Measurements from ENCODE around the gene BPIFB1.

Gene BPIFB1

DNA sequence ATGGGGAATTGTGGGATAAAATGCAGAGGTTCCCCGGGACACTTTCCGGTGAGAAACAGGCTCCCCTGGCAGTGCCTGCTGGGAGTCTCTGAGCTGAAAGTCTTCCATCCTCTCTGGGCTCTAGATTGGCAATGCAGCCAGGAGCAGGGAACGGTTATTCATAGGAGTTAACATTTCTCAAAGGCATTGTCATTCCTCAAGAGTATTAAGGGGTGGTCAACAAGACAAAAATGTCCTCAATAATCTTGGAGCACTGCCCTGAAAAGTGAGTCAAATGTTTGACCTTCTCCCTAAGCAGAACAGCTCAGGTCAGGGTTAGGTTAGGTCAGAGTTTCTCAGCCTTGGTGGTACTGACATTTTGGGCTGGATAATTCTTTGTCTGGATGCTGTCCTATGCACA lies 13.2 kb downstream of the BPIFB1 start:
- DNase-seq (ENCODE audit: low spot score), result no peak

DNA sequence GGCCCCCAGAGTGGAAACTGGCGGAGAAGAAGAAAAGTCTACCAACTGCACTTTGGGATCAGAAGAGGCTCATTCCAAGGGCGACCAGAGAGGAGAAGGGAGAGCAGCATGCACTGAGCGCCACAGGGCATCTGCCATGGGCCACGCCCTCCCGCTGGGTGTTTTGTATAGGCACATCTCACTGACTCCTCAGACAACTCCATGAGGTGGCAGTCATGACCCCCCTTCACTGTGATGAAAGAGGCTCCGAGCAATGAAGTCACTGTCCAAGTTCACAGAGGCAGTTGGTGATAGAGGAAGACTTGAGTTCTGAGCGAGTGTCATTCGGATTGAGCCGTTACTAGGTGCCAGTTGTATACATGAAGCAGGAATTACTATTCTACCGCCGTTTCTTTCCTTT lies 15.4 kb downstream of the BPIFB1 start:
- no peak for DNase-seq (ENCODE audit: low spot score)

DNA sequence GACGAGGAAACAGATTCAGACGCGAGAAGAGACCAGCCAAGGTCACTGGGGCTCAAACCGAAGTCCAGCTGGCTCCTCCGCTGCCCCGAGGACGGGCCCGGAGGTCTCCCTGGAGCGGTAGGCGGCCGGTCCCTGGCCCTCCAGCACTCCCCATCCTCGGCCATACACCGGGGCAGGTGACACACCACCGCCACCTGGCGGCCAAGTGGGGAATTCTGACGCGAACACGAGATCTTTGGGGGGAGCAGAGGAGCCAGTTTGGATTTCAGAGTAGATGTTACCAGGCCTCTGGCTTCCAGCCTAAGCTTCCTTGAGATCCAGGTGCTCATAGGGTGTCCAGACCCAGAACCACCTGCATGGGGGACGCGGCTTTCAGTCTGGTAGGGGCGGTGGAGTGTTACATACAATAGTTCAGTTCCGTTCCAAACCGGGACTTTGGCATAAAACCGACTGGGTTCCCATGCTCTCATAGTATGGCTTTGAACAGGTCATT lies 16.1 kb downstream of the BPIFB1 start:
- peak; percentile 73 for DNase-seq (ENCODE audit: low spot score)

DNA sequence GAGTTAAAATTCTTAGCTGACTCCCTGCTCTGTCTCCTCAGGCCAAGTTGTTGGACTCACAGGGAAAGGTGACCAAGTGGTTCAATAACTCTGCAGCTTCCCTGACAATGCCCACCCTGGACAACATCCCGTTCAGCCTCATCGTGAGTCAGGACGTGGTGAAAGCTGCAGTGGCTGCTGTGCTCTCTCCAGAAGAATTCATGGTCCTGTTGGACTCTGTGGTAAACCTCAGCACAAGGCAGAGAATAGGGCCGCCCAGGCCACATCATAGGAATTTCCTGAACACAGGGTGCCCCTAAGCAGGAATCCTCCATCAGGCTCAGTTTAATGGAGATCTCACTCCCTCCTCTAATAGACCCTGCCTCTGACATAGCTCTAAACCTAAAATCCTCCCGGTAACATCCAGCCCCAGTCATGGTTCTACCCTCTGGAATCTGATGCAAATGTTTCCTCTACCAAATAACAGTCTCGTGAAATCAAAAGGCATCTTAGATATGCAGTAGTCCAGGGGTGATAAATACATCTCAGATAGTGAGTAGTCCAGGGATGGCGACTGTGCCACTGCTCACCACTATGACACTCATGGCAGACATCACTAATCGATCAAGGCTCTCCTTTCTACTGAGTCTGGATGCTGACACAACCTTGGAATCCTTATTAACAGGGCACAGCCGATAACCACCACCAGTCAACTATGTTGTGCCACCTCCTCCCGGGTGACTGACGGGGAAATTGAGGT lies 18.3 kb downstream of the BPIFB1 start:
- no peak for DNase-seq (ENCODE audit: low spot score)

DNA sequence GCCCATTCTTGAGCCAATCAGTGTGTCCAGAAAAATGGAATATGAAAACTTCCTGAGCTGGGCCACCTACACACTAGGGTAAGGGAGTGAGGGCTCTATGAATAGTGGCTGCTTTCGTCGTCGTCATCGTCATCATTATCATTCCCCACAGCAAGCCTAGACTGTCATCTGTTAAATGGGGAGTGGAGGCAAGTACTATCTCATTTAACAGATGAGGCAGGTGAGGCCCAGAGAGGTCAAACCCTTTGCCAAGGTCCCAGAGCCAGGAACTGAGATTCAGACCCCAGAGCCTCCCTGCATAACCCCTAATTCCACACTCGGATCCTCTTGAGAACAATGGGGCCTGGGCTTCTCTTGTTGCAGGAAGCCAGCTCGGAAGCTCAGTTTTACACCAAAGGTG lies 20.6 kb downstream of the BPIFB1 start:
- no peak for DNase-seq (ENCODE audit: low spot score)

DNA sequence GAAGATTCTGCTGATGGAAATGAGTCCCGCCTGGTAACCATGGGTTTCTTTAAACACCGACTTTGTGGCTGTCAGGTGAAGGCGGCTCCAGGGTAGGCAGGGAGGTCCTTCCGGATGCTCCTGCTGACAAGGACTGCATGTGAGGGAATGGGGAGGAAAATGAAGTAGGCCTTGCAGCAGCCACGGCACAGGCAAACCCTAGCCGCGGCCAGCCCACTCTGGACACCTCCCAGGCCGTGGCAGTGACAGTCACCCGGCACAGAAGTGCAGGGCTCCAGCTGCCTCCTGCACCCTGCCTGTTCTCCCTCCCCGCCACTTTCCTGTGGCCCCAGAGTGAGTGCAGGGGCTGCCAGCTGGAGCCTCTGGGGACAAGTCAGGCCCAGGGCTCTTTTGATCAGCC lies 21.0 kb downstream of the BPIFB1 start:
- DNase-seq (ENCODE audit: low spot score), result no peak

DNA sequence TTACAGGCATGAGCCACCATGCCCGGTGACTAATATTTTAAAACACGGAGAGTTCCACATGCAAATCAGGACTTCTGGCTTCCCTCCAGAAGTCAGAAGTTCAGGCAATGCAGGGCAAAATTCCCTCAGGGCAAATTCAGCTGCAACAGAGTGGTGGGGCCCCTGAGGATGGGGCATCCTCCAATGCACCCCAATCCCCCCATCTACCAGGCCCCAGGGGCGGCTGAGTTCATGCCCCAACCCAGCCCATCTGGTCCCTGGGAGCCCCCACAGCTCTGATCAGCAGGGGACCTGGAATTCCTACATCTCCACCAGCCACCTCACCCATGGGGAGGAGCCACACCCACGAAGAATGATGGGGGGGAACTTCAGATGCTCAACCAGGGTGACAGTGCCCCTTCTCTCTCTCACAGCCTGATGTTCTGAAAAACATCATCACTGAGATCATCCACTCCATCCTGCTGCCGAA lies 22.6 kb downstream of the BPIFB1 start:
- DNase-seq (ENCODE audit: low spot score), result peak; percentile 69

DNA sequence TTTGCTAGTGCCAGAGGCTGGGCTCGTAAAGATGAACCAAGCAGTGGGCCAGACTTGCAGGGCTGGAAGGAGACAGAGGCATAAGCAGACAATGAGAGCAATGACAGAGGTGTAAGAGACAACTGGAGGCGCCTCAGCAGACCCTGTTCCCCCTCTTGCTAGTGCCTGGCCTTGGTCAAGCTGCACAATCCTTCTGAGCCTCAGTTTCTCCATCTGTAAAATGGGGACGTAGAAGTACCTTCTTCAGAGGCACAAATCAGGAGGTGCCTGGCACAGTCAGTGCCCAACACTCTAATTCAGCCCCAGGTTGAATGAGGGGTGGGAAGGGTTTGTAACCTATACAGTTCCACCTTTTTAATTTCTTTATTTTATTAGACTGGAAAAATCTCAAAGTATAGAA lies 23.2 kb downstream of the BPIFB1 start:
- no peak for DNase-seq (ENCODE audit: low spot score)

DNA sequence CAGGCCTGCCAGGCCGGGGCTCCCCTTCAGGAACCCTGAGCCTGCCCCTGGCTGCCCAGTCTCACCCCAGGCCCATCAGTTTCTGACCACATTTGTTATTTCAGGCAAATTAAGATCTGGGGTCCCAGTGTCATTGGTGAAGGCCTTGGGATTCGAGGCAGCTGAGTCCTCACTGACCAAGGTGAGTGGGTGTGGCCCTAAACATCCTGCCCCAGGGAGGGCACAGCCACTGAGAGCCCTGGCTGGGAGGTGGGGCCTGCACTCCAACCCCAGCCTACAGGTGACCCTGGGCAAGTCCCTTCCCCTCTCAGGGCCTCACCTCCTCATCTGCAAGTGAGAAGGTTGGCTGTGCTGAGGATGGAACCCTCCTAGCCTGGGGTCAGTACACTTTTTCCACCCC lies 23.8 kb downstream of the BPIFB1 start:
- DNase-seq (ENCODE audit: low spot score), result no peak

DNA sequence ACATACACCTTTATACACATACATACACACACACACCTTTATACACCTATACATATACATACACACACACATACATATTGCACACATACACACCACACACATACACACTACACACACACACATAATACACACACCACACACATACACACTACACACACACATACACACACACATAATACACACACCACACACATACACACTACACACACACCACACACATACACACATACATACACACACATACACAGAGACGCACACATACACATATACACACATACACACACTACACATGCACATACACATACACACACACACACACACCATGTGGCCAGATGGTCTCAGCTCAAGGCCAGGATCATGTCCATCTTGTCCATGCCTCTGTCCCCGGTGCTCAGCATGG lies 25.7 kb downstream of the BPIFB1 start:
- no peak for DNase-seq (ENCODE audit: low spot score)

DNA sequence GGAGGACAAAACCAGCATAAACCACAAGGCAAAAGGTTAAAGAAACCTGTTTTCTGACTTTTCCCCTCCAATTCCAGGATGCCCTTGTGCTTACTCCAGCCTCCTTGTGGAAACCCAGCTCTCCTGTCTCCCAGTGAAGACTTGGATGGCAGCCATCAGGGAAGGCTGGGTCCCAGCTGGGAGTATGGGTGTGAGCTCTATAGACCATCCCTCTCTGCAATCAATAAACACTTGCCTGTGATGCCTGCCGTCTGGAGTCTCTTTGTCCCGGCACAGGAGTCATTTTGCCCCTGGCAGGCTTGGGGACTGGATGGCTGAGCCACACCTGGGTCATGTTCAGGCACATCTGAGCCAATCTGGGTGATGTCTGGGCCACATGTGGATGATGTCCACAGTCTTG lies 26.6 kb downstream of the BPIFB1 start:
- no peak for DNase-seq (ENCODE audit: low spot score)

DNA sequence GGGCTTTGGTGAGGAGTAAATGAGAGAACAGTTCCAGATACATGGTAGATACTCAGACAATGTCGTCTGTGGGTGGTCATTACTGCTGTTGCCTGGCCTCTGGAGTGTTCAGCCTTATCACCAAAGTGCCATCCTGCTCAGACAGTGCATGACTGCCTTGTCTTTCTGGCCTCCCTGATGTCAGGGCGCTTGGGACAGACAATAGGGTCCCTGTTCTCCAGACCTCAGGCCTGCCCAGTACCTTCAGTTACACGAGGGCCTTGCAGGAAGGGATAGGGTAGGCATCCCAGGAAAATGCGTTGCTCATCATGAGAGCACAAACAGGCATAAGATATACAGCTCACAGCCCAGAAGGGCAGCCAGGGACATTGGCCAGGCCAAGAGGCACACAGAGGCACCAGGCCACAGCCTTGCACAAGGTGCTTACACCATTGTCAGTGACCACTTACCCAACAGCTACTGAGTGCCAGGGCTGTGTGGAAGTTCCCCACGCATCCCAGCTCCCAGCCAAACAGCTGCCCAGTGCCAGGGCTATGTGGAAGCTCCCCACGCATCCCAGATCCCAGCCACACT lies 27.4 kb downstream of the BPIFB1 start:
- DNase-seq (ENCODE audit: low spot score), result peak; percentile 91

DNA sequence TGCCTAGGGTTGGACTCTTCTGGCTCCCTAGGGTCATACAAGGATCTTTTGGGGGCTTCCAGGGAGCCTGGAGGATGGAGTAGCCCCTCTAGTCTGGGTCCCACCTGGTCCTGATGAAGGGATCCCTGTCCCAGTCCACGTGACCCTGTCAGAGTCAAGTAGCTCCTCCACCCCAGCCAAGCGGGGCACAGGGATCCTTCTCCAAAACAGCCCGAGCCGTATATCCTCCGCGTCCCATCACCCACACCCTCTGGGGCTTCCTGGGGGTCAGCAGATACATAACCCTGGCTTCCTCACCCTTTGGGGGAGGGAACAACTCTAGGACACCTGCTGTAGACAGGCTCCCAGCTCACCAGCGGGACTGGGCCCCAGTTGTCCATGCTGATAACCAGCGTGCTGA lies 28.0 kb downstream of the BPIFB1 start:
- no peak for DNase-seq (ENCODE audit: low spot score)

DNA sequence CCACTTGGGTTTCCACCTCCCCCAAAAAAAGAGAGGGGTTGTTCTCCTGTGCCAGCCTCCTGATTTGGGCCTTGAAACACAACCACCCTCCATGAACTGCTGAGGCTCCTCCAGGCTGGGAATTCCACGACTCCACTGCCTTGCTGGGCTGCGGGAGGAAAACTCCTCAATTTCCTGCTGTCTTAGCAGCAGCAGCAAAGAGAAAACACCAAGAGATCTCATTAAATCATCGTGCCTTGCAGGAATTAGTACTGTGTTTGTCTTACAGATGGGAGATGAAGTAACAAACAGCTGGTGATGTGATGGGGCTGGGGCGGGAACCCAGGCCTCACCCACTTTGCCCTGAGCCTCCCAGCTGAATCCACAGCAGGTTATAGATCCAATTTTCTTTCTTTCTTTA lies 29.0 kb downstream of the BPIFB1 start:
- no peak for DNase-seq (ENCODE audit: low spot score)

DNA sequence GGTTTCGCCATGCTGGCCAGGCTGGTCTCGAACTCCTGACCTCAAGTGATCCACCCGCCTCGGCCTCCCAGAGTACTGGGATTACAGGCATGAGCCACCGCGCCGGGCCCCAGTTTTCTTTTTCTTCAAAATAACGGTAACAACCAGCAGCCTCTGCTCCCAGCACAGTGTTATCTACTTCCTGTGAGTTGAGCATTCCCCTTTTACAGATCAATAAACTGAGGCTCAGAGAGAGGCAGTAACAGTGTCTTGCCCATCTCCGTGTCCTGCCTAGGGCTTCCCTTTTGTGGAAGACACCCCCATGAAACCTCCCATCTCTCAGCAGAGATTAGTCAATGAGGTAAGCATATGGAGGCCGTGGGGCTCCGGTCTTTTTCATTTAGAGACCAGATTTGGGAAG lies 29.6 kb downstream of the BPIFB1 start:
- DNase-seq (ENCODE audit: low spot score), result no peak

DNA sequence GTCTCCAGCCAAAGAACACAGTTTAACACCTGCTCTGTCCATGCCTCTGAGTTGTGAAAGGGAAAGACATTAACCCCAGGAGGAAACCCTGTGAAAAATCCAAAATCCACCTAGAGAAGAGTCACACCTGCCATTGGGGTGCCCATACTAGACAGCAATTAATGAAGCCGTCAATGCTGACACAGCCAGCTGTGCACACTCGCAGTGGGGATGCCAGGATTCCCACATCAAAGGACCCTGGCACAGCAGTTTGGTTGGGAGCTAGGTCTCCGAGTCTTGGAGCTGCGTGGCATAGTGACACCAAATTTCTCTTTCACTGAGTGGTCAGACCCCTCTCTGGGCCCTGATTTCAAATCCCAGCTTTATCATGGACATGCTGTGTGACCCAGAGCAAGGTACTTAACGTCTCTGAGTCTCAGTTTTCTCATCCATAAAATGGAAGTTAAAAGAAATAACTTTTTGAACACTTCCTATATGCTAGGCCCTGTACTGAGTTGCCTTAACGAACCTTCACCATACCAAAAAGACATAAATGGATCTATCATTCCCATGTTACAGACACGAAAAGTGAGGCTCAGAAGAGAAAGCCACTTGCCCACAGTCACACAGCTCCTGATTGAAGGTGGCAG lies 30.8 kb downstream of the BPIFB1 start:
- no peak for DNase-seq (ENCODE audit: low spot score)

DNA sequence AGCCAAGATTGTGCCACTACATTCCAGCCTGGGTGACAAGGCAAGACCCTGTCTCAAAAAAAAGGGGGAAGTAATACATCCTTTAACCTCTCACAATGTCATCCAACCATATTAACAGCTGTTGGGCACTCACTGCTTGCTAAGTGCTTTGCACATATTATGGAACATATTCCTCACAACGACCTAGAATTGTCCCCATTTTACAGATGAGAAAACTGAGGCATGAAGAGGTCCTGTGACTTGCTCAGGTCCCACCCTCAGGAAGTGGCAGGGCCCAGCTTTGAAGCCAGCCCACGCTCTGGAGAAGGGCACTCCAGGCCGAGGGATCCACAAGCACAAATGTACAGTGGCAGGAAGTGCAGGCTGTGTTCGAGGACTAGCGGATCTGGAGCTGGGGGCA lies 33.3 kb downstream of the BPIFB1 start:
- DNase-seq (ENCODE audit: low spot score), result no peak

DNA sequence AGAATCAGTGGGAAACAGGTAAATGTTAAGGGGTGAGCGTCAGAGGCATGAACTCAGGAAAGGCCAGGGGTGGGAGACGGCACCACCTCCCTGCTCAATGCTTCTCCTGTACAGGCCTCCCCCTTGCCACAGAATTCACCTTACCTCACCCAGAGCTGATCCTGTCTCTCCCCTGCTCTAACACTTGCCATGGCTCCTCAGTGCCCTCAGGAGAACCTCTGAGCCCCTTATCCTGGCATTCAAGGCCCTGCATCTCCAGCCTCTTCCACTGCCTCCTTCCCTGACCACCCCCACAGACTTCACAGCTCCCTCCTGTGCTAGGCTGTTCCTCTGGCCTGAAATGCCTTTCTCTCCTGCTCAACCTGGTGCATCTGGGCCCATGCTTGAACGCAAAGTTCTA lies 33.9 kb downstream of the BPIFB1 start:
- DNase-seq (ENCODE audit: low spot score), result no peak

DNA sequence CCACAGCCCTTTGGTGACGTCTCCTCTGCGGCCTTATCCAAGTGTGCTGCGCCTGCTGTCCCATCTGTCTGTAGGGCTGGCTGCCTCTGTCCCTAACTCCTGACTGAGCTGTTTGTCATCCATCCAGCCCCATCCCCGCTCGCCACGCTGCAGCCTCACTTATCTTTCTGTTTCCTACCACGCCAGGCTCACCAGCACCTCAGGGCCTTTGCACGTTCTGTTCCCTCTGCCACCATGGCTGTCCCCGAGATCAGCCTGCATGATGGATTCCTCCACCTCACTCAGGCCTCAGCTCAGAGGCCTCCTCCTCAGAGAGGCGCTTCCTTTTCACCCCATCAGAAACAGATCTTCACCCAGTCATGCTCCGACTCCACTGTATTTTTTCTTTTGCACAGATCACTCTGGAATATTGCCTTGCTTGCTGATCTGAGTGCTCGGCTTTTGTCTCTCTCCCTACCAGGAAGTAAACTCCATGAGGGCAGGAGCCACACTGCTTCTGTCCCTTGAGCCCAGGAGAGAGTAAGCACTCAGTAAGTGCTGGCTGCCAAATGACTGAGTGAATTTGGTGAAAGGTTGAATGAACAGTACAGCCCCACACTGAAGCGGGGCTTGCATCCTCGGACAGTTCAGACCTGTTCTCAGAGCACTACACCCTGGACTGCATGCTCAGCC lies 34.5 kb downstream of the BPIFB1 start:
- DNase-seq (ENCODE audit: low spot score), result no peak

DNA sequence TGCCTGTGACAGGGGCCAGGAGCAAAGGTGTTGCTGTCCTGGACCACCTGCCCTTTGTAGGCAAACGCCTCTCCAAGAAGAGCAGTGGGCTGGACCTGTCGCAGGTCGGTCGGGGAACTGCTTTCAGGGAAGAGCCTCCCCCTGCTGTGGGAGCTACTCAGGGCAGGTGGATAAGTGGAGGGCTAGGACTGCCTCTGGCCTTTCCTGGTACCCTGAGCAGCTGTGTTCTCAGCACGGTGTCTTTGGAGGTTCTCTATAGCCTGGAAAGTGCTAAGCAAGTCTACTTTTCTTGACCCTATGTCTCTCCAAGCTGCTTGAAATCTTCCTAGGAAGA lies 35.0 kb downstream of the BPIFB1 start:
- no peak for DNase-seq (ENCODE audit: low spot score)

DNA sequence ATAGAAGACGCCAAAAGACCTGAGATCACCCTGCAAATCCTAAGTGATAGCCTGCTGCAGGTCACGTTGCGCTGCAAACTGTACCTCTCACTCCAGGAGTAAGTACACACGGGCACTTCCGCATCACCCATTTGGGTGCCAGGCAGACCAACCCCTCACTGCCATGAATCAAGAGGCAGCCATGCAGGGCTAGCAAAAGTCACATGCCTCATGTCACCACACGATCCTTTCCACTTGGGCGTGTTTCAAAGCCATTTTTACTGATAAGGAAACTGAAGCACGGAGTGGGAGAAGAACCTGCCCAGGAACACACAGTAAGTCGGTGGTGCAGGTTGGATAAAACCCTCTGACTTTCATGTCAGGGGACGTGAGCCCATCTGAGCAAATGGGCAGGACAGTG lies 37.0 kb downstream of the BPIFB1 start:
- no peak for DNase-seq (ENCODE audit: low spot score)

DNA sequence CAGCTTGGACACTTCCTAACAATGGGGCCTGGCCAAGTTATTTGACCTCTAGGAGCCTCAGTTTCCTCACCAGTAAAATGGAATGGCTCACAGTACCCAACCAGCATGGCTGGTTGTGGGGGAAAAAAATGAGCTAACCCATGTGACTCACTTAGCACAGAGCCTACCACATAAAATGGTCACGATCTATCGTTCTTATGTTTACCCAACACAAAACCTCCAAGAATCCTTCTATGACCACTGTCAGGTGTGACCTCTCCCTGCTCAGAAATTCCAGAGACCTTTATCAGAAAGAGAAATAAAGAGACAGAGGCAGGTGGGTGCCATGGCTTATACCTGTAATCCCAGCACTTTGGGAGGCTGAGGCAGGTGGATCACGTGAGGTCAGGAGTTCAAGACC lies 39.4 kb downstream of the BPIFB1 start:
- no peak for DNase-seq (ENCODE audit: low spot score)

DNA sequence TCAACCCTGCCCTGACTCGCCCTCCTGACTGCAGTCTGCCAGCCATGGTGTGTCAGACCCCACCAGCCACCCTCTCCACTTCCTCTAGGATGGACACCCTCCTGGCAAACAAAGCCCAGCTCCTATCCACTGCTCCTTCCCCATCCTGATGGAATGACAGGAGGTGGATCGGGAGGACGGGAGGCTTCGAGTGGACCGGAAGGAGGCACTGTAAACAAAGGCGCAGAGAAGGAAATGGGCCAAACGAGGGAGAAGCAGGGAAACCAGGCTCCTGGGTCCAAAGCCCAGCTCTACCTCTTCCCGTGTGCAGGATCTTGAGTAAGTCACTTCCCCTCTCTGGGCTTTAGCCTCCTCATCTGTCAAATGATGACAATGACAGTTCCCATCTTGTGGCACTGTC lies 40.2 kb downstream of the BPIFB1 start:
- no peak for DNase-seq (ENCODE audit: low spot score)
